A172 (cell line): ENCODE measurements around the gene AEBP2. TPM values are rescaled to one million over a fixed set of nuclear protein-coding genes. Genes with fewer than 3 reads are reported as not detected.
"Not testable (repeated sequence)": the region's sequence is repeated elsewhere in the genome, so short reads cannot be mapped to it uniquely, and the experiment has no call there.

Experiments
- DNase-seq: peaks from one replicate; pipeline ENCODE4 v3.0.0-alpha.2; 2015; ENCODE audit warnings: low spot score
- total RNA-seq: library from RNA; depleted of rRNA; stranded (reverse); fragments of >200 nt; shearing (Covaris generic); gene quantifications from 2 replicates; pipeline ENCODE4 v1.2.3, GENCODE V29; 2014

AEBP2 gene
- total RNA-seq, 1 experiment from 2014 or later: 13.4 TPM

DNA sequence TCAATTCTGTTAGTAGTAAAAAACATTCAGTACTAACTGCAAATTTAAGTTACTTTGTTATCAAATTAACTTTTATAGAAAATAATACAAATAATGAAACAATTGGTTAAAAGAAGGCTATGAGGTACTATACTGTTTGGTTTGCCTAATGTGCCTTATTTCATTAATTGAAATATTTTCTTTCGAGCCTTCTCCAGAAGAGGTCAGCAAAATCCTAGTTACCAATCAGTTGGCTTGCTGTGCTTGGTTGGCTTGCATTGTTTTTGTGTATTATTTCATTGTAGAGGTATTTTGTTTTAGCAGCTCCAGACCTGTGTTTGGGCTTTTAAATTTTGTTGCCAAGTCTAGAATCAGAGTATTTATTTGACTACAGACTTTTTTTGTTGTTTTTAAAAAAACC is 68.5 kb downstream of the AEBP2 start:
- DNase-seq: no peak

DNA sequence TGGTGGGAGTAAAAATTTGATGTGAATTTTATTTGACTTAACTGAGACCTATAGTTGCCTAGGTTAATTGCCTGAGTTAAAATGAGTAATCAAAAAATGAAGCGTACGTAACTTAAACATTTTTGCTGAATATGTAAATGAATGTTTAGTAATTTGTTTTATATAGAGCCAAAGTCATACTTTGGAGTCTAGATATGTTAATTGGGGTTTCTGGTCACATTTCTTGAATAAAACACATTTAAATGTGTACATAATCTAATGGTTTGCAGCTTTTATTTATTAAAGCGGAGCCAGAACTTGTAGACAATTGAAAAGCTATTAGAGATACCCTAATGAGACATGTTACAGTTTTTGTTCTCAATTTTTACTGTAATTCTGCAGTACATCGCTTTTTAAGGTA is 71.2 kb downstream of the AEBP2 start:
- DNase-seq: no peak

DNA sequence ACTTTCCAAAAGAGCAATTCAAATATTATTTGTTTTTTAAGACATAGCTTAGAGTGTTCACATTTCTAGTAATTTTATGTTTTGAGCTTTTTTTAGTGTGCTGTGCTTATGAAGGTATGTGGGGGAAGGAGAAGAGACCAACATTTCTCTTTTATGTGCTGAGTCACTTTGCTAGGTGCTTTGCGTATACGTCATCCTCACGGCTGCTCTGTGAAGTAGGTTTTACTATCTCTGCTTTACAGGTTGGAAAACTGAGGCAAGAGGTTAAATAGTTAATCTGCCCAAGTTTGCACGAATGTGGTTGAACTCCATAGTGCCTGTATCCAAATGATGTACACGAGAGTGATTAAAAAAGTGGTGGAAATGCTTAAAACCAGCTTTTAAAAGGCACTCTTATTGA is 75.9 kb downstream of the AEBP2 start:
- DNase-seq: no peak

GRCh38 chr12:19517583-19517982 is 78.3 kb downstream of the AEBP2 start:
- DNase-seq: no peak

GRCh38 chr12:19518209-19518608 is 78.9 kb downstream of the AEBP2 start:
- DNase-seq: no peak

- no peak for DNase-seq
These were observed 81.5 kb downstream of the AEBP2 start for GRCh38 chr12:19520646-19521415.

GRCh38 chr12:19525274-19525673 is 86.0 kb downstream of the AEBP2 start:
- DNase-seq: no peak

- no peak for DNase-seq
These were observed 88.6 kb downstream of the AEBP2 start for GRCh38 chr12:19527866-19528265.

DNA sequence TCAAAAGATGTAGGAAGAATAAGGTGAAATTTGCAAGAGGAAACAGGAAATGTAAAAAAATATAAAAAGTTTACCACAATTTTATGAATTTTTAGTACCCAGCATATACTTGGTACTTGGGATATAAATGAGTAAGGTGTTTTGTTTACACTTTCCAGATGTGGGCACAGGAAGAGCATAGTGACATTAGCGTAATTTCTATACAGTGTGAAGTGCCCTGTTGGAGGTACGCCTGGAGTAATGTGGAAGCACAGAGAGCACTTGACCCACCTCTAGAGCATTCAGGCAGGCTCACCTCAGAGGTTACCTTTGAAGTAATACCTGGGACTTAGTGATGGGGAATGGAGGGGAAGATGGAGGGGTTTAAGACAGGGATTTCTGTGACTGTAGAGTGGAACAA is 89.5 kb downstream of the AEBP2 start:
- no peak for DNase-seq

- peak; percentile 37 for DNase-seq
These were observed 90.8 kb downstream of the AEBP2 start for GRCh38 chr12:19529951-19530636.

GRCh38 chr12:19530637-19531023 is 91.3 kb downstream of the AEBP2 start:
- DNase-seq: no peak

GRCh38 chr12:19533567-19533966 is 94.3 kb downstream of the AEBP2 start:
- no peak for DNase-seq

GRCh38 chr12:19539071-19539470 is 99.8 kb downstream of the AEBP2 start:
- no peak for DNase-seq

DNA sequence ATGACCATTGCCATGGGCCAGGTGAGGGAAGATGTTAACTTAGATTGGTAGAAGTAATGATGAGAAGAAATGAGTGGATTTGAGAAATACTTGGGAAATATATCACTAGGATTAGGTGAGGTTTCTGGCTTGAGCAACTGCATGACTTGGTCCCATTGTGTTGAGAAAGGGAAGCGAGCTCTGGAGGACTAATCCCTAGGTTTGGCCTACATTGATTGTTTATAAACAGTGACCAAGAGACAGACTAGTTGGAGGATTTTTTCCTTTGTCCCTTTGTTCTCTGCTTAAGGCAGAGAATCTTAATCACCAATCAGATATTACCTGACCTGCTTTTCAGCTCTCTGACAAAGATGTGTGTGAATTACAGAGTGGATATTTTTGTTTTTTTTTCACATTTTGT is 100.5 kb downstream of the AEBP2 start:
- no peak for DNase-seq

GRCh38 chr12:19542606-19543005 is 103.3 kb downstream of the AEBP2 start:
- no peak for DNase-seq

- no peak for DNase-seq
These were observed 105.1 kb downstream of the AEBP2 start for GRCh38 chr12:19544353-19544752.

DNA sequence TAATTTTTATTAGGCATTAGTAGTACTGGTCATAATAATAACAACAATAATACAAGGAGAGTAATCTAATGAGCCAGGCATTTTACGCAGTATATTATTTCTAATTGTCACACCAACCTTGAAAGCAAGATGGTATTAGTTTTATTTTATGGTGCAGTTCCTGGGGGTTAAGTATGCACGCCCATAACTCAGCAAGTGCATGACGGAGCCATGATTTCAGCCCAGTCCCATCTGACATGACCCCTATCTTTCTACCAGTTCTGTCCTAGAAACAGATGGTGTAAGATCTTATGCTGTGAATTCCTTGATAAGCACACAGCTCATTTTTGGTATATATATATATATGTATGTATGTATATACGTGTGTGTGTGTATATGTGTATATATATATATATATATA is 106.0 kb downstream of the AEBP2 start:
- DNase-seq: no peak

DNA sequence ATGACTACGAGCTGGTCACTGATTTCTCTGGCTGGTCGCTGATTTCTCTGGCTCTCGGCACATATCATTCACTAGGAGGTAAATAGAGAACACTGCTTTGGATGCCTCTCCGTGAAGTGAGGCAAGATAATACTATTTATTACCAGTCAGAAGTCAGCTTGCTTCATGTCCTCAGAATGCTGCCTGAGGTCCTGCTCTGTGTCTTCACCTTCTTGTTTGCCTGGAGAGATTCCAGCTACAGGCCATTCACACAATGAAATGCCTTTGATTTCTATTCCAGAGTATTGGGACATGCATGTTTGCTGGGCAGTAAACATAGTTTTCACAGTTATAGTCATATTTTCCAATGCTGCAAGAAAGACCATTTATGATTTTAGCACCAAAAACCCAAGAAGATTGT is 106.7 kb downstream of the AEBP2 start:
- DNase-seq: no peak

DNA sequence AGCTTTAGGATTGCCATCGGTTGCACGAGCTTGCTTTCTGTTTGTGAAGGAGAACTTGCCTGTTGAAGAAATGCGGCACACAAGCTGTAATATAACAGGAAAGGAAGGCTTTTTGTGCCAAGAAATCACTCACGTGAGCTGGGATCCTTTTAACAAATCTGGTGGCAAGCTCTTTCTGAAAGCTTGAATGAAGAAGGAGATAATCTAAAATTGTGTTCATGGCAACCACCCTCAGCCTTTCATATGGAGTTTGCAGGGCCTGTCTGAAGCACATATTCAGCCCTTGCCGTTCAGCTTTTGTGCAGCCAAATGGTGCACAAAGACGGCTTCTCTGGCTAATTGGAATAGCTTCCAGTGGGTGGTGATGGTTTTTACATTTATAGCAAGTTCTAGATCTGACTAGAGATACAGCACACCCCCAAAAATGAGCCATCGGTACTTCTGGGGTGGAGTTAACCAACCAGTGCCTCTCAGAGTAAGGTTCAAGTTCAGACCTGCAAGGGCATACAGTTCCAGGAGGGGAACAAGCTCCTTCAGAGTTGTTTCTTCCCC is 107.4 kb downstream of the AEBP2 start:
- DNase-seq: no peak

- DNase-seq: no peak
These were observed 108.0 kb downstream of the AEBP2 start for GRCh38 chr12:19547271-19547671.

GRCh38 chr12:19548834-19549233 is 109.5 kb downstream of the AEBP2 start:
- no peak for DNase-seq

- DNase-seq: no peak
These were observed 111.3 kb downstream of the AEBP2 start for GRCh38 chr12:19550626-19551025.

- DNase-seq: not testable (repeated sequence)
These were observed 113.3 kb downstream of the AEBP2 start for GRCh38 chr12:19552441-19553097.
